ENCODE data around the gene MAGI2.
A peak's percentile ranks its signal among the peaks of the same experiment; 100 is the strongest.
"Not testable (repeated sequence)": the region's sequence is repeated elsewhere in the genome, so short reads cannot be mapped to it uniquely, and the experiment has no call there.

MAGI2 gene

GRCh38 chr7:78578686-78579085 is 874.8 kb downstream of the MAGI2 start:
- TF ChIP-seq POU6F1 (CRISPR knock-in tag; IDR thresholded peaks at IDR 0.05; ENCODE audit: borderline replicate concordance, low read depth): no peak
- no peak for TF ChIP-seq CSDC2 (CRISPR knock-in tag; IDR thresholded peaks at IDR 0.05)
- no peak for TF ChIP-seq ZFP30 (CRISPR knock-in tag; IDR thresholded peaks at IDR 0.05)
- no peak for TF ChIP-seq CSRNP3 (CRISPR knock-in tag; IDR thresholded peaks at IDR 0.05)
- TF ChIP-seq ARNTL (CRISPR knock-in tag; IDR thresholded peaks at IDR 0.05; ENCODE audit: borderline replicate concordance, low read depth): no peak
- no peak for TF ChIP-seq SNAI2 (CRISPR knock-in tag; IDR thresholded peaks at IDR 0.05)
- TF ChIP-seq ZNF70 (CRISPR knock-in tag; IDR thresholded peaks at IDR 0.05): no peak
- TF ChIP-seq ZNF565 (CRISPR knock-in tag; conservative IDR thresholded peaks at IDR 0.05; ENCODE audit: low read depth): no peak
- TF ChIP-seq ZFP3 (CRISPR knock-in tag; IDR thresholded peaks at IDR 0.05): no peak
- no peak for TF ChIP-seq ZNF8 (CRISPR knock-in tag; IDR thresholded peaks at IDR 0.05)
- no peak for TF ChIP-seq PATZ1 (CRISPR knock-in tag; IDR thresholded peaks at IDR 0.05; ENCODE audit: borderline replicate concordance)
- TF ChIP-seq BACH2 (CRISPR knock-in tag; IDR thresholded peaks at IDR 0.05; ENCODE audit: borderline replicate concordance): no peak
- no peak for TF ChIP-seq RARB (CRISPR knock-in tag; IDR thresholded peaks at IDR 0.05)
- TF ChIP-seq ZC3H10 (CRISPR knock-in tag; IDR thresholded peaks at IDR 0.05): no peak
- TF ChIP-seq TCF4 (CRISPR knock-in tag; IDR thresholded peaks at IDR 0.05; ENCODE audit: borderline replicate concordance): no peak
- no peak for ATAC-seq

- not testable (repeated sequence) for ATAC-seq
Observed at GRCh38 chr7:78577174-78577952, 876.1 kb downstream of the MAGI2 start.

- TF ChIP-seq POU6F1 (CRISPR knock-in tag; IDR thresholded peaks at IDR 0.05; ENCODE audit: borderline replicate concordance, low read depth) (no peak), ESRRG (CRISPR knock-in tag; IDR thresholded peaks at IDR 0.05) (no peak), RARB (CRISPR knock-in tag; IDR thresholded peaks at IDR 0.05) (no peak), ZFP3 (CRISPR knock-in tag; IDR thresholded peaks at IDR 0.05) (no peak), PPARA (CRISPR knock-in tag; IDR thresholded peaks at IDR 0.05; ENCODE audit: borderline replicate concordance) (no peak), BACH2 (CRISPR knock-in tag; IDR thresholded peaks at IDR 0.05; ENCODE audit: borderline replicate concordance) (no peak)
- ATAC-seq: peak; percentile 53; the same call in 2 of the 3 replicates
Observed at GRCh38 chr7:78576236-78576635, 877.2 kb downstream of the MAGI2 start.

- TF ChIP-seq ZFP3 (CRISPR knock-in tag; IDR thresholded peaks at IDR 0.05) (no peak), RARB (CRISPR knock-in tag; IDR thresholded peaks at IDR 0.05) (no peak), CREB5 (CRISPR knock-in tag; IDR thresholded peaks at IDR 0.05; ENCODE audit: low read depth) (no peak), ESRRG (CRISPR knock-in tag; IDR thresholded peaks at IDR 0.05) (no peak), TOX (CRISPR knock-in tag; IDR thresholded peaks at IDR 0.05; ENCODE audit: borderline replicate concordance) (peak; percentile 56; the same call in 1 of the 2 replicates), OSR1 (CRISPR knock-in tag; IDR thresholded peaks at IDR 0.05) (no peak), TCF4 (CRISPR knock-in tag; IDR thresholded peaks at IDR 0.05; ENCODE audit: borderline replicate concordance) (no peak), BACH2 (CRISPR knock-in tag; IDR thresholded peaks at IDR 0.05; ENCODE audit: borderline replicate concordance) (no peak), PPARA (CRISPR knock-in tag; IDR thresholded peaks at IDR 0.05; ENCODE audit: borderline replicate concordance) (no peak), ISL1 (CRISPR knock-in tag; IDR thresholded peaks at IDR 0.05) (peak; percentile 88), ZNF70 (CRISPR knock-in tag; IDR thresholded peaks at IDR 0.05) (no peak), ZC3H10 (CRISPR knock-in tag; IDR thresholded peaks at IDR 0.05) (no peak)
- ATAC-seq: no peak
Observed at GRCh38 chr7:78571292-78571691, 882.2 kb downstream of the MAGI2 start.

Measured in SK-N-SH treated with all-trans-retinoic acid at 6 μM for 48 hours (cell line).